IMR-90 (cell line): ENCODE measurements around the gene FAM98B. TPM values are rescaled to one million over a fixed set of nuclear protein-coding genes. Genes with fewer than 3 reads are reported as not detected.

Source experiments
- ATAC-seq: fragments of 200-7000 bp; cut with Tn5 transposase; 2 replicates; pipeline ENCODE4 v1.9.1; 2020; ENCODE audit warnings: low read depth, mild to moderate bottlenecking, moderate library complexity
- BruUV-seq: library from RNA; stranded (reverse); fragments of 400-500 nt; replicated peaks from 2 replicates; lab custom pipeline; 2021; lab: Mats Ljungman, UMichigan
- CTCF ChIA-PET: fragments of 300-600 bp; formaldehyde crosslinking; extraction: SDS; loops from one replicate; lab custom pipeline; 2021; ENCODE audit warnings: antibody characterized with exemption; lab: Yijun Ruan, JAX
- POLR2A ChIA-PET: fragments of 300-600 bp; sonication (Branson Sonifier 250); formaldehyde crosslinking; loops from one replicate; lab custom pipeline; 2022; ENCODE audit warnings: antibody characterized with exemption; ENCODE audit not compliant: unreplicated experiment; lab: Charles Lee
- DNase-seq: peaks from one replicate; pipeline ENCODE4 v3.0.0; 2013
- H2AFZ ChIP-seq: replicated peaks from 2 replicates; pipeline ENCODE3; 2013; ENCODE audit warnings: low read length, mild to moderate bottlenecking; ENCODE audit not compliant: poor library complexity
- H2AK5ac ChIP-seq: 2 replicates; pipeline ENCODE4 v1.6.1; 2013; ENCODE audit warnings: low read depth, low read length, inconsistent platforms
- H2AK9ac ChIP-seq: replicated peaks from 2 replicates; pipeline ENCODE3; 2013; ENCODE audit warnings: mild to moderate bottlenecking, low read depth, low read length, moderate library complexity; ENCODE audit not compliant: poor library complexity
- H2BK120ac ChIP-seq: 2 replicates; pipeline ENCODE4 v1.6.1; 2013; ENCODE audit warnings: low read depth, low read length, inconsistent platforms
- H2BK15ac ChIP-seq: 3 replicates; pipeline ENCODE4 v1.6.1; 2013; ENCODE audit warnings: low read depth, low read length, inconsistent platforms
- H2BK20ac ChIP-seq: 2 replicates; pipeline ENCODE4 v1.6.1; 2013; ENCODE audit warnings: low read depth, mild to moderate bottlenecking, inconsistent platforms, low read length, moderate library complexity
- H2BK5ac ChIP-seq: 2 replicates; pipeline ENCODE4 v1.6.1; 2013; ENCODE audit warnings: mild to moderate bottlenecking, low read depth, low read length, inconsistent platforms; ENCODE audit not compliant: poor library complexity, severe bottlenecking
- H3K14ac ChIP-seq: replicated peaks from 2 replicates; pipeline ENCODE4 v1.6.1; 2013; ENCODE audit warnings: low read depth, low read length, inconsistent platforms
- H3K18ac ChIP-seq: 2 replicates; pipeline ENCODE4 v1.6.1; 2013; ENCODE audit warnings: low read depth, low read length, control low read depth
- H3K23ac ChIP-seq: 2 replicates; pipeline ENCODE4 v1.6.1; 2013; ENCODE audit warnings: low read depth, low read length, inconsistent platforms
- H3K27ac ChIP-seq: 2 replicates; pipeline ENCODE4 v1.5.1; 2013; ENCODE audit warnings: mild to moderate bottlenecking, control low read depth, low read length; ENCODE audit not compliant: insufficient read depth
- H3K27me3 ChIP-seq: 2 replicates; pipeline ENCODE4 v1.6.1; 2013; ENCODE audit warnings: low read length; ENCODE audit not compliant: control insufficient read depth, insufficient read depth
- H3K36me3 ChIP-seq: 2 replicates; pipeline ENCODE4 v1.6.1; 2013; ENCODE audit warnings: low read length, mixed read lengths; ENCODE audit not compliant: control insufficient read depth, insufficient read depth
- H3K4ac ChIP-seq: 2 replicates; pipeline ENCODE4 v1.6.1; 2013; ENCODE audit warnings: low read depth, low read length, inconsistent platforms
- H3K4me1 ChIP-seq: 2 replicates; pipeline ENCODE4 v1.6.1; 2013; ENCODE audit warnings: low read length, mixed read lengths; ENCODE audit not compliant: control insufficient read depth, insufficient read depth
- H3K4me2 ChIP-seq: 2 replicates; pipeline ENCODE4 v1.6.1; 2013; ENCODE audit warnings: low read depth, mild to moderate bottlenecking, control low read depth, low read length, moderate library complexity
- H3K4me3 ChIP-seq: 2 replicates; pipeline ENCODE4 v1.5.1; 2013; ENCODE audit warnings: low read depth, mild to moderate bottlenecking, control low read depth, low read length, moderate library complexity; ENCODE audit not compliant: insufficient read depth
- H3K56ac ChIP-seq: 2 replicates; pipeline ENCODE4 v1.6.1; 2013; ENCODE audit warnings: low read length, inconsistent platforms; ENCODE audit not compliant: insufficient read depth; ENCODE audit errors: extremely low read depth
- H3K79me1 ChIP-seq, 2 experiments: 2 replicates each; pipeline ENCODE4 v1.6.1; 2013; ENCODE audit warnings: low read length in 2 of 2, inconsistent platforms in 1 of 2, low read depth in 1 of 2
- H3K9ac ChIP-seq: 2 replicates; pipeline ENCODE4 v1.6.1; 2013; ENCODE audit warnings: low read depth, low read length, control low read depth
- H3K9me1 ChIP-seq: 2 replicates; pipeline ENCODE4 v1.6.1; 2013; ENCODE audit warnings: low read length, inconsistent platforms; ENCODE audit not compliant: insufficient read depth
- H3K9me3 ChIP-seq: 2 replicates; pipeline ENCODE4 v1.6.1; 2013; ENCODE audit warnings: low read length; ENCODE audit not compliant: control insufficient read depth, insufficient read depth
- H4K20me1 ChIP-seq: 2 replicates; pipeline ENCODE4 v1.6.1; 2013; ENCODE audit warnings: low read length, inconsistent platforms; ENCODE audit not compliant: insufficient read depth
- H4K5ac ChIP-seq: 2 replicates; pipeline ENCODE4 v1.6.1; 2013; ENCODE audit warnings: mild to moderate bottlenecking, low read depth, low read length, control low read depth
- H4K8ac ChIP-seq, 2 experiments: 2 replicates each; pipeline ENCODE4 v1.6.1; 2013; ENCODE audit warnings: low read depth in 2 of 2, low read length in 2 of 2, control low read depth in 1 of 2, inconsistent platforms in 1 of 2
- H4K91ac ChIP-seq: 2 replicates; pipeline ENCODE4 v1.6.1; 2013; ENCODE audit warnings: low read depth, low read length, inconsistent platforms; ENCODE audit not compliant: insufficient read depth
- CEBPB ChIP-seq: IDR thresholded peaks from 2 replicates; pipeline ENCODE4 v1.6.1; 2012; ENCODE audit warnings: low read depth, low read length, improper control_type of control experiment
- CHD1 ChIP-seq: IDR thresholded peaks from 2 replicates; pipeline ENCODE4 v1.6.1; 2012; ENCODE audit warnings: low read depth, low read length, improper control_type of control experiment
- MAZ ChIP-seq: IDR thresholded peaks from 2 replicates; pipeline ENCODE4 v1.6.1; 2012; ENCODE audit warnings: low read depth, mild to moderate bottlenecking, low read length, improper control_type of control experiment, moderate library complexity, borderline replicate concordance
- MXI1 ChIP-seq: IDR thresholded peaks from 2 replicates; pipeline ENCODE4 v1.6.1; 2012; ENCODE audit warnings: low read depth, mild to moderate bottlenecking, low read length, moderate library complexity, borderline replicate concordance
- NFE2L2 ChIP-seq: fragments of 150-350 bp; IDR thresholded peaks from 2 replicates; pipeline ENCODE4 v1.6.1; 2016; ENCODE audit warnings: low read depth, mild to moderate bottlenecking, low read length
- RAD21 ChIP-seq: IDR thresholded peaks from 2 replicates; pipeline ENCODE4 v1.6.1; 2012; ENCODE audit warnings: low read length, improper control_type of control experiment
- RCOR1 ChIP-seq: IDR thresholded peaks from 2 replicates; pipeline ENCODE4 v1.6.1; 2012; ENCODE audit warnings: mild to moderate bottlenecking, low read length, improper control_type of control experiment; ENCODE audit not compliant: insufficient replicate concordance
- WGBS, 2 experiments: methylation state at CpG; one replicate each; pipeline versions ENCODE4 v1.1.5 to v1.1.7; 2013; ENCODE audit warnings: missing lambda C conversion rate in 2 of 2; ENCODE audit not compliant: insufficient read length in 1 of 2; ENCODE audit errors: extremely low coverage in 2 of 2; 5-methylcytosine and 5-hydroxymethylcytosine counted together
- dilution Hi-C: fragments of 300-500 bp; cut with HindIII; formaldehyde crosslinking; loops from one replicate; pipeline ENCODE4 v1.14.3; 2018; ENCODE audit warnings: low sequenced_read_pairs; ENCODE audit not compliant: unreplicated experiment
- in situ Hi-C: fragments of 300-500 bp; cut with MboI; formaldehyde crosslinking; loops from 3 replicates; pipeline ENCODE4 v1.14.3; 2019; ENCODE audit warnings: low sequenced_read_pairs, inconsistent platforms, mixed read lengths
- intact Hi-C: fragments of 100-400 bp; cut with micrococcal nuclease; formaldehyde crosslinking; loops from 2 replicates; pipeline ENCODE4 v1.10.0; 2022
- polyA plus RNA-seq, 3 experiments: library from polyadenylated mRNA; depleted of rRNA; stranded (reverse); fragments of >200 nt; gene quantifications; 2 replicates each; pipeline ENCODE4 v1.2.3, GENCODE V29; 2012; ENCODE audit warnings: low replicate concordance in 1 of 3
- total RNA-seq: library from RNA; depleted of rRNA; stranded (reverse); fragments of >200 nt; gene quantifications from 2 replicates; pipeline ENCODE4 v1.2.3, GENCODE V29; 2012
- TF ChIP-seq, protein P1 (sequence below): fragments of 150-350 bp; IDR thresholded peaks from 2 replicates; pipeline ENCODE4 v1.6.1; 2016; ENCODE audit warnings: low read depth, mild to moderate bottlenecking, low read length, moderate library complexity, borderline replicate concordance

The FAM98B gene
- total and polyA plus RNA-seq, 2 of the 4 experiments (the other 2 are of a cell fraction) = 2.7 to 12.2 TPM

GRCh38 chr15:38459480-38459879 is 5.6 kb downstream of the FAM98B start:
- no peak overlapping the region for H3K4me2 ChIP-seq
- H2BK5ac ChIP-seq = no peak overlapping the region
- H3K27ac ChIP-seq = no peak overlapping the region
- no peak overlapping the region for H4K8ac ChIP-seq
- H3K79me1 ChIP-seq = peaks cover 39 to 79% of the 10 kb centered on the region in 2 experiments
- no peak overlapping the region for H3K56ac ChIP-seq
- H4K20me1 ChIP-seq = peaks cover 5% of the 10 kb centered on the region; the same call in 1 of the 2 replicates
- in situ Hi-C loops = no loop called here
- no peak overlapping the region for H3K18ac ChIP-seq
- ChIA-PET POLR2A (interaction anchor here (0.6 kb wide), 1 partner anchor 40 kb away, joined by 3 read pairs; no protein-coding TSS in a partner anchor), CTCF (interaction anchor here (0.6 kb wide), 1 partner anchor 19 kb away, joined by 4 read pairs; no protein-coding TSS in a partner anchor)
- no peak overlapping the region for H3K9ac ChIP-seq
- H3K14ac ChIP-seq = no peak overlapping the region
- DNase-seq = no peak
- peaks cover 4% of the 10 kb centered on the region; the same call in 1 of the 2 replicates for H3K36me3 ChIP-seq
- intact Hi-C loops = no loop called here
- H3K23ac ChIP-seq = no peak overlapping the region
- no peaks in the 10 kb centered on the region for H3K9me3 ChIP-seq
- TF ChIP-seq RCOR1 = no peak
- no peak for TF ChIP-seq MXI1
- no peak for TF ChIP-seq RAD21
- TF ChIP-seq NFE2L2 = no peak
- no peak for TF ChIP-seq MAZ
- TF ChIP-seq CHD1 = no peak
- TF ChIP-seq CEBPB = no peak
- TF ChIP-seq, protein P1, sequence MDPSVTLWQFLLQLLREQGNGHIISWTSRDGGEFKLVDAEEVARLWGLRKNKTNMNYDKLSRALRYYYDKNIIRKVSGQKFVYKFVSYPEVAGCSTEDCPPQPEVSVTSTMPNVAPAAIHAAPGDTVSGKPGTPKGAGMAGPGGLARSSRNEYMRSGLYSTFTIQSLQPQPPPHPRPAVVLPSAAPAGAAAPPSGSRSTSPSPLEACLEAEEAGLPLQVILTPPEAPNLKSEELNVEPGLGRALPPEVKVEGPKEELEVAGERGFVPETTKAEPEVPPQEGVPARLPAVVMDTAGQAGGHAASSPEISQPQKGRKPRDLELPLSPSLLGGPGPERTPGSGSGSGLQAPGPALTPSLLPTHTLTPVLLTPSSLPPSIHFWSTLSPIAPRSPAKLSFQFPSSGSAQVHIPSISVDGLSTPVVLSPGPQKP = no peak
- WGBS, 2 experiments = no CpG with 5 or more reads among the region's 6 CpGs
- H4K91ac ChIP-seq = no peak overlapping the region
- H2BK20ac ChIP-seq = no peak overlapping the region
- no peak overlapping the region for H2BK15ac ChIP-seq
- no peaks in the 10 kb centered on the region for H3K27me3 ChIP-seq
- no peak overlapping the region for H3K4me3 ChIP-seq
- H2BK120ac ChIP-seq = no peak overlapping the region
- peaks cover 4% of the 10 kb centered on the region; the same call in 1 of the 2 replicates for H3K4me1 ChIP-seq
- no peak for ATAC-seq
- no peak overlapping the region for H2AK5ac ChIP-seq
- no peak overlapping the region for H4K5ac ChIP-seq
- H2AFZ ChIP-seq = no peak overlapping the region
- H2AK9ac ChIP-seq = peak overlapping the region; percentile 37
- H3K9me1 ChIP-seq = peaks cover 21% of the 10 kb centered on the region
- BruUV-seq = no TSS peak
- dilution Hi-C loops = no loop called here
- H3K4ac ChIP-seq = no peak overlapping the region
